K562 (cell line): ENCODE data around the gene CENPX. TPM values are rescaled to one million over a fixed set of nuclear protein-coding genes. Genes with fewer than 3 reads are reported as not detected.

Source experiments
- ATAC-seq: fragments of 200-7000 bp; cut with Tn5 transposase; 3 replicates; pipeline ENCODE4 v1.9.1; 2020; ENCODE audit warnings: moderate library complexity
- BruUV-seq: library from RNA; stranded (reverse); fragments of 400-500 nt; replicated peaks from 2 replicates; lab custom pipeline; 2021; lab: Mats Ljungman, UMichigan
- CTCF ChIA-PET: fragments of 300-600 bp; formaldehyde crosslinking; extraction: SDS; loops from one replicate; lab custom pipeline; 2021; ENCODE audit warnings: low intra/inter-chr PET ratio; lab: Yijun Ruan, JAX
- POLR2A ChIA-PET: fragments of 300-600, 350-650 bp; sonication (Branson Sonifier 250); formaldehyde crosslinking; extraction: SDS; loops from one replicate; lab custom pipeline; 2021; ENCODE audit warnings: antibody characterized with exemption, inconsistent platforms; lab: Yijun Ruan, JAX
- DNase-seq, 4 experiments: peaks; one replicate each; pipeline versions ENCODE4 v3.0.0 to v3.0.0-alpha.2; 2011 to 2018; ENCODE audit warnings: low spot score in 3 of 4, mixed read lengths in 3 of 4; ENCODE audit errors: extremely low read depth in 1 of 4
- FAIRE-seq: peaks from 2 replicates; lab custom pipeline; 2011; peaks lifted over from hg19 to GRCh38; lab: Jason Lieb, UNC
- H2AFZ ChIP-seq: 2 replicates; pipeline ENCODE4 v1.6.0; 2011; ENCODE audit warnings: low read depth, low read length, control low read depth, inconsistent platforms
- H3K27ac ChIP-seq: fragments of 200-600 bp; 3 replicates; pipeline ENCODE4 v1.8.0; 2011; ENCODE audit warnings: low read depth, mild to moderate bottlenecking, control low read depth, inconsistent platforms, low read length, moderate library complexity, mixed read lengths; ENCODE audit errors: extremely low read depth
- H3K27me3 ChIP-seq, 2 experiments: fragments of 300-600 bp in 1 of 2; 2 replicates in 1 of 2; 3 replicates in 1 of 2; pipeline versions ENCODE4 v1.6.0 to v1.8.0; 2011; ENCODE audit warnings: inconsistent platforms in 2 of 2, low read length in 2 of 2, mild to moderate bottlenecking in 1 of 2, mixed read lengths in 1 of 2, moderate library complexity in 1 of 2; ENCODE audit not compliant: control insufficient read depth in 2 of 2, insufficient read depth in 2 of 2
- H3K36me3 ChIP-seq: fragments of 300-600 bp; 3 replicates; pipeline ENCODE4 v1.8.0; 2011; ENCODE audit warnings: mild to moderate bottlenecking, low read length, inconsistent platforms; ENCODE audit not compliant: control insufficient read depth, insufficient read depth
- H3K4me1 ChIP-seq, 2 experiments: fragments of 200-600 bp in 1 of 2; replicated peaks in 1 of 2; 2 replicates in 1 of 2; 3 replicates in 1 of 2; pipeline versions ENCODE4 v1.5.1 to v1.8.0; 2011; ENCODE audit warnings: inconsistent platforms in 2 of 2, low read length in 2 of 2, mild to moderate bottlenecking in 1 of 2, mixed read lengths in 1 of 2, moderate library complexity in 1 of 2; ENCODE audit not compliant: control insufficient read depth in 2 of 2, insufficient read depth in 2 of 2
- H3K4me2 ChIP-seq: 2 replicates; pipeline ENCODE4 v1.6.1; 2011; ENCODE audit warnings: low read length, control low read depth, inconsistent platforms, mixed read lengths; ENCODE audit not compliant: insufficient read depth
- H3K4me3 ChIP-seq: fragments of 200-600 bp; sonication (generic), shearing (Covaris generic); 2 replicates; pipeline ENCODE4 v1.5.1; 2016; ENCODE audit warnings: control low read depth, inconsistent platforms
- H3K79me2 ChIP-seq: fragments of 200-600 bp; 3 replicates; pipeline ENCODE4 v1.8.0; 2011; ENCODE audit warnings: low read length, inconsistent platforms; ENCODE audit not compliant: control insufficient read depth, insufficient read depth
- H3K9ac ChIP-seq, 2 experiments: 2 replicates each; pipeline versions ENCODE4 v1.6.0 to v1.6.1; 2011; ENCODE audit warnings: low read depth in 2 of 2, low read length in 2 of 2, control low read depth in 1 of 2, inconsistent platforms in 1 of 2, mild to moderate bottlenecking in 1 of 2, mixed read lengths in 1 of 2; ENCODE audit not compliant: insufficient read depth in 1 of 2
- H3K9me1 ChIP-seq: one replicate; pipeline ENCODE4 v1.6.0; 2011; ENCODE audit warnings: inconsistent platforms, mild to moderate bottlenecking, low read length, moderate library complexity; ENCODE audit not compliant: control insufficient read depth, insufficient read depth
- H3K9me3 ChIP-seq: replicated peaks from 2 replicates; pipeline ENCODE4 v1.5.1; 2011; ENCODE audit warnings: low read depth, low read length, inconsistent platforms; ENCODE audit not compliant: control insufficient read depth, insufficient read depth
- H4K20me1 ChIP-seq: replicated peaks from 2 replicates; pipeline ENCODE4 v1.6.1; 2011; ENCODE audit warnings: low read length, inconsistent platforms, mixed read lengths; ENCODE audit not compliant: control insufficient read depth, insufficient read depth
- CTCF ChIP-seq, 3 experiments: IDR thresholded peaks in 2 of 3; conservative IDR thresholded peaks in 1 of 3; 2 replicates each; pipeline ENCODE4 v1.5.1; 2011 to 2012; ENCODE audit warnings: low read length in 3 of 3, mild to moderate bottlenecking in 3 of 3, control low read depth in 2 of 3, improper control_type of control experiment in 1 of 3, inconsistent platforms in 1 of 3, low read depth in 1 of 3, mixed read lengths in 1 of 3, moderate library complexity in 1 of 3; ENCODE audit not compliant: insufficient read depth in 2 of 3
- ETV1 ChIP-seq: fragments of 450-650 bp; conservative IDR thresholded peaks from 2 replicates; pipeline ENCODE4 v1.6.1; 2016; ENCODE audit warnings: missing genetic modification characterization, control low read depth, low read depth, missing compliant biosample characterization
- NFIX ChIP-seq: fragments of 250-450 bp; sonication (Bioruptor Pico); IDR thresholded peaks from 2 replicates; pipeline ENCODE4 v1.4.0; 2020; ENCODE audit warnings: low read depth, mild to moderate bottlenecking, moderate library complexity
- POLR2A ChIP-seq: fragments of 450-650 bp; conservative IDR thresholded peaks from 2 replicates; pipeline ENCODE4 v1.6.1; 2016
- PPARD ChIP-seq: fragments of 250-450 bp; sonication (Bioruptor Pico); IDR thresholded peaks from 2 replicates; pipeline ENCODE4 v1.8.0; 2022; ENCODE audit warnings: inconsistent platforms, mild to moderate bottlenecking, moderate library complexity
- SMARCE1 ChIP-seq: fragments of 450-650 bp; IDR thresholded peaks from 2 replicates; pipeline ENCODE4 v1.7.1; 2016; ENCODE audit warnings: mild to moderate bottlenecking
- ZBTB49 ChIP-seq: sonication (generic); formaldehyde crosslinking; IDR thresholded peaks from 2 replicates; pipeline ENCODE4 v1.8.0; 2022; ENCODE audit warnings: missing genetic modification reagents, mild to moderate bottlenecking, borderline replicate concordance
- ZFP36 ChIP-seq: fragments of 150-350 bp; IDR thresholded peaks from 2 replicates; pipeline ENCODE4 v1.6.1; 2018; ENCODE audit warnings: low read length, low read depth; ENCODE audit not compliant: partially characterized antibody
- ZNF140 ChIP-seq: fragments of 250-450 bp; sonication (Bioruptor Pico); IDR thresholded peaks from 2 replicates; pipeline ENCODE4 v1.8.0; 2021; ENCODE audit warnings: moderate library complexity, mild to moderate bottlenecking, inconsistent platforms
- ZNF175 ChIP-seq: fragments of 200-800 bp; sonication (Bioruptor generic); IDR thresholded peaks from 2 replicates; pipeline ENCODE4 v1.6.1; 2016; ENCODE audit warnings: low read depth, mild to moderate bottlenecking, missing genetic modification characterization, missing compliant biosample characterization
- ZNF212 ChIP-seq: fragments of 450-650 bp; formaldehyde crosslinking; IDR thresholded peaks from 2 replicates; pipeline ENCODE4 v1.4.0; 2020; ENCODE audit warnings: mild to moderate bottlenecking
- ZNF232 ChIP-seq: sonication (generic); formaldehyde crosslinking; IDR thresholded peaks from 2 replicates; pipeline ENCODE4 v1.8.0; 2022; ENCODE audit warnings: mild to moderate bottlenecking, missing genetic modification reagents
- WGBS: fragments of 100-300 bp; shearing (Covaris generic); methylation state at CpG from one replicate; pipeline ENCODE4 v1.1.6; 2016; ENCODE audit warnings: low coverage, mixed read lengths; ENCODE audit not compliant: insufficient coverage; ENCODE audit errors: missing lambda C conversion rate; 5-methylcytosine and 5-hydroxymethylcytosine counted together
- in situ Hi-C: fragments of 300-500 bp; cut with MboI; formaldehyde crosslinking; loops from 4 replicates; pipeline ENCODE4 v1.15.0; 2018; ENCODE audit warnings: inconsistent platforms, mixed read lengths
- intact Hi-C: fragments of 100-400 bp; cut with micrococcal nuclease; formaldehyde crosslinking; loops from 2 replicates; pipeline ENCODE4 v1.14.2; 2022
- polyA plus RNA-seq, 8 experiments: library from polyadenylated mRNA; depleted of rRNA in 4 of 8; stranded (reverse) in 5 of 8; unstranded in 3 of 8; fragments of >200 nt; fragmentation: Nextera tagmentation in 2 of 8; fragmentation: Illumina TruSeq in 1 of 8; extraction: Ambion mirVana in 2 of 8; extraction: Trizol in 1 of 8; gene quantifications; 2 replicates each; pipeline versions ENCODE4 v1.2.1 to v1.2.3, GENCODE V29; 2011 to 2014; ENCODE audit warnings: inconsistent platforms in 1 of 8, missing spikeins in 1 of 8
- total RNA-seq, 7 experiments: library from RNA; depleted of rRNA in 6 of 7; stranded (reverse); fragments of >200 nt in 6 of 7; fragmentation: Illumina TruSeq in 2 of 7; extraction: Trizol in 2 of 7; gene quantifications; 2 replicates each; pipeline versions ENCODE4 v1.2.1 to v1.2.3, GENCODE V29; 2011 to 2021; ENCODE audit warnings: low replicate concordance in 1 of 7
- TF ChIP-seq, protein P1 (sequence below): fragments of 450-650 bp; formaldehyde crosslinking; IDR thresholded peaks from 2 replicates; pipeline ENCODE4 v1.4.0; 2020; ENCODE audit warnings: mild to moderate bottlenecking, moderate library complexity

CENPX gene
- total and polyA plus RNA-seq, 9 of the 15 experiments (the other 6 are each of a cell fraction or from before 2014, with no cell fraction given) = 32.7 to 352 (median 127) TPM

DNA sequence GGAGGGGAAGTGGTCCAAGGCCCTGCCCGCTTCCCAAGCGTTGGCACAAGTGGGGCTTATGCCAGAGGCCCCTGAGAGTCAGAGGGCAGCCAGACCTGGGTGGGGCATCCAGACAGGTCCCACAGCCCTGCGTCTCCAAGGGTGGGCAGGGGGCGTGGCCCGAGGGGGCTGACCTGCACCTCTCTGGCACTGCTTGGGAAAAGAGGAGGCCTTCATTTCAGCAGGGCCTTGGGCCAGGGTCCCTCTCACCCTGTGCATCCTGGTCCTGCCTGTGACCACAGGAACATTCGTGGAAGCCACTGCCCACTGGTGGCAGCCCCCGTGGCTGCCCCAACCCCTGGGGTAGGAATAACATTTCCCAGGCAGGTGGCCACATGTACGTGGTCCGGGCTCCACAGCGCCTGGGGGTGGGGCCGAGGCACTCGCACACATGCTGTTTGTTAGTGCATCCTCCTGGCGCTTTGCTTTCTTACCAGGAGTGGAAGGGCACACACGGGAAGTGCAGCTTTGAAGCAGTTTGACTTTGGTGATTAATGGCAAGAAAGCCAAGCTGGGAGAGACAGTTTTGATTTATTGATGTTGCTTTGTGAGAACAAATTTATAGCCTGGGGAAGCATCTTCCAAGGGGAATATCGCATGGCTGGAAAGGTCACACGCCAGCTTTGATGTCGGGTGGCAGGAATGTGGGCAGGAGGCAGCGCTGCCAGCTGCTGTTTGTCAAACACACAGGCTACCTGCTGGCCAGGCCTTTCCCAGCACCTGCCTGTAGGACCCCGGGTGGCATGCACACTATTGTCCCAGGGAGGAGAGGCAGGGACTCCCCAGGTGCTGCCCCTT, 4.3 kb downstream of the CENPX start:
- H3K36me3 ChIP-seq = peaks cover 30% of the 10 kb centered on the region; the same call in 1 of the 3 replicates
- no peak overlapping the region for H2AFZ ChIP-seq
- WGBS = 78% methylated on average over 19 of the region's 19 CpGs
- H3K27ac ChIP-seq = no peak overlapping the region
- peaks cover 29% of the 10 kb centered on the region for H3K79me2 ChIP-seq
- peaks cover 17% of the 10 kb centered on the region for H4K20me1 ChIP-seq
- peaks cover 14 to 90% of the 10 kb centered on the region in 2 experiments; a peak in 4 of 5 replicates for H3K4me1 ChIP-seq
- POLR2A ChIA-PET = interaction anchor here (0.6 to 1.0 kb wide), 3 partner anchors 8 to 46 kb away, joined by 3 to 6 read pairs (median 3); no protein-coding TSS in a partner anchor
- H3K4me2 ChIP-seq = no peak overlapping the region
- in situ Hi-C loops (no loop called here), intact Hi-C loops (no loop called here)
- H3K9me1 ChIP-seq = no peaks in the 10 kb centered on the region
- no peak overlapping the region for H3K4me3 ChIP-seq
- FAIRE-seq = no peak
- no peak for ATAC-seq
- CTCF ChIA-PET = interaction anchor here (6.6 kb wide), 1 partner anchor 59 kb away, joined by 103 read pairs; the partner anchor contains the start of gene NOTUM
- H3K9me3 ChIP-seq = no peaks in the 10 kb centered on the region
- peak overlapping the region in 1 of 2 experiments; percentile 5; a peak in 1 of 4 replicates for H3K9ac ChIP-seq
- DNase-seq = peak in 1 of 4 experiments; percentile 25
- no peaks in the 10 kb centered on the region for H3K27me3 ChIP-seq
- BruUV-seq = no TSS peak
- TF ChIP-seq, protein P1, sequence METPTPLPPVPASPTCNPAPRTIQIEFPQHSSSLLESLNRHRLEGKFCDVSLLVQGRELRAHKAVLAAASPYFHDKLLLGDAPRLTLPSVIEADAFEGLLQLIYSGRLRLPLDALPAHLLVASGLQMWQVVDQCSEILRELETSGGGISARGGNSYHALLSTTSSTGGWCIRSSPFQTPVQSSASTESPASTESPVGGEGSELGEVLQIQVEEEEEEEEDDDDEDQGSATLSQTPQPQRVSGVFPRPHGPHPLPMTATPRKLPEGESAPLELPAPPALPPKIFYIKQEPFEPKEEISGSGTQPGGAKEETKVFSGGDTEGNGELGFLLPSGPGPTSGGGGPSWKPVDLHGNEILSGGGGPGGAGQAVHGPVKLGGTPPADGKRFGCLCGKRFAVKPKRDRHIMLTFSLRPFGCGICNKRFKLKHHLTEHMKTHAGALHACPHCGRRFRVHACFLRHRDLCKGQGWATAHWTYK = peak; percentile 89; the same call in 1 of the 2 replicates
- TF ChIP-seq ETV1 (no peak), PPARD (CRISPR knock-in tag) (no peak), ZNF212 (CRISPR knock-in tag) (no peak), ZFP36 (no peak), NFIX (CRISPR knock-in tag) (no peak), CTCF (IDR thresholded peaks at IDR 0.05 in 2 of 3, conservative IDR thresholded peaks at IDR 0.05 in 1 of 3; ENCODE audit: insufficient read depth in 2 of 3, low read depth in 1 of 3, low read length in 3 of 3) (peak in 1 of 3 experiments; percentile 8; a peak in 1 of 6 replicates), POLR2A (peak; percentile 57; the same call in 1 of the 2 replicates), ZBTB49 (no peak), ZNF232 (CRISPR knock-in tag) (no peak), ZNF140 (CRISPR knock-in tag) (no peak), SMARCE1 (no peak), ZNF175 (CRISPR knock-in tag) (no peak)
